Activated CD4-positive, alpha-beta T cell treated with anti-CD3 and anti-CD28 coated beads, Interleukin-2, amount 50 U/mL, for 48 hours (primary cell): Measurements from ENCODE around the gene BLOC1S4.
A peak's percentile ranks its signal among the peaks of the same experiment; 100 is the strongest.
"Not testable (repeated sequence)": the region's sequence is repeated elsewhere in the genome, so short reads cannot be mapped to it uniquely, and the experiment has no call there.

ENCODE experiments used
- DNase-seq, 2 experiments: peaks; one replicate each; pipeline ENCODE4 v3.0.0-alpha.2; 2020

The BLOC1S4 gene

DNA sequence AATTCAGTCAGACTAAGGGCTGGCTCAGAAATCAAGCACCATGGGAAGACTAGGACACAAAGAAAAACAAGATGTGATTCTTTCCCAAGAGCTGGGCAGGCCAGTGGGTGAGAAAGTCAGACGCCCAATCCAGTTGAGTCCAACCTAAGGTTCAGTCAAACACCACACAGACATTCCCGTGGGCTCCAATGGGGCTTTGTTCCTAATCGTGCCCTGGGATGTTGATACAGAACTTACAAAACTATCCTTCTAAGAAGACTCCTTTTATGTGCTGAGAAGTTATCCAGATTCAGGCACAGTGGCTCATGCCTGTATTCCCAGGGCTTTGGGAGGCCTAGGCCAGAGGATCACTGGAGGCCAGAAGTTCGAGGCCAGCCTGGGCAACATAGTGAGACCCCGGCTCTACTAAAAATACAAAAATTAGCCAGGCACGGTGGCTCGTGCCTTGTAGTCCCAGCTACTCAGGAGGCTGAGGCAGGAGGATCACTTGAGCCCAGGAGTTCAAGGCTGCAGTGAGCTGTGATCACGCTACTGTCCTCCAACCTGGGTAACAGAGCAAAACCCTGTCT, 3.7 kb downstream of the BLOC1S4 start:
- no peak for DNase-seq

DNA sequence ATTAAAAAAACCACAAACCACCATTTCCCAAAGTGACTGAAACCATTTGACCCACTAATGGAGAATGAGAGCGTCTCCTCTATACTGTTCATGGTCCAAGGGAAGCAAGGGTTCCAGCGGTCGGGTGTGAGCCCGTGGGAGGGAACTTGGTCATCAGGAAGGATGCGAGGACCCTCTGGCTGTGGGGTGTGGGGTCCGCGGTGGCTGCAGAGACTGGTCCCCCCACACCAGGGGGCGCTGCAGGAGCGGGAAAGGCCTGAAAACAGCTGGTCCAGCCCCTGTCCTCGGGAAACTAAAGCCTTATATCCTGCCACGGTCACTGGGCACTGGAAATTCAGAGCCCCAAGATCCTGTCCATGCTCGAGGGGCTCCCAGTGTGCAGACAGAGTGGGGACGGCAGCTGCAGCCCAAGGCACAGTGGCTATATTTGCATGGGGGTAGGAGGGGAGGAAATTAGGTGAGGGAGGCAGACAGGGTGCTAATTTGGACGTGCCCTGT, 4.3 kb downstream of the BLOC1S4 start:
- DNase-seq, result peak; percentile 87 to 89

DNA sequence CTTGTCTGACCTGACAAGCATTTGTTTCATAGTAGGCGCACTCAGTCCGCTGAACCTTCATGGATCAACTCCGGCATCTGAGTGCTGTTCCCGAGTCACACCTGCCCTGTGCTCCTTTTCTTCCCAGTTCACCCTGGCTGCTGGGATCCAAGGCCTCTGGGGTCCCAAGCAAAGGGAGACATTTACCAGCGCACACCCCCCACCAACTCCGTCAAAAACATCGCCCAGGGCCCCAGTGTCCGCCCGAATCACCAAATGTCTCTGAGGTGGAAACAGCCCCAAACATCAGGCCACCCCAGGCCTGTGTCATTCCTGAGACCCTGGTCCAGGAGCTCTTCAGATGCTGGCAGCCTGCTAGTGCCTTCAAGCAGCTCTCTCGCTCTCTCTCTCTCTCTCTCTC, 5.1 kb downstream of the BLOC1S4 start:
- DNase-seq, result no peak

DNA sequence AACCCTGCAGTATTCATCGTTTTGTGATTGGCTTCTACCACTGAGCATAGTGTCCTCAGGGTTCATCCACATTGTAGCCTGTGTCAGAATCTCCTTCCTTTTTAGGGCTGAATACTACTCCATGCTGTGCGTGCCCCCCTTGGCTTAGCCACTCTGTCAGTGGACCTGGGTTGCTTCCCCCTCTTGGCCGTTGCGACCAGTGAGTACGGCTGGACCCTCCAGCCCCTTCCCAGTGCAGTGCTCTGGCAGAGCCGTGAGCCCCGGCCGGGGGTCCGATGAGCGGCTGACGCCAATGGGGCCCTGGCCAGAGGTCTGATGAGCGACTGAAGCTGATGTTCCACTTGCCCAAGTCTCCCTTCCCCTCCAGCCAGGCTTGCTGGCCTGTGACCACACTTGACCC, 6.9 kb downstream of the BLOC1S4 start:
- no peak for DNase-seq

DNA sequence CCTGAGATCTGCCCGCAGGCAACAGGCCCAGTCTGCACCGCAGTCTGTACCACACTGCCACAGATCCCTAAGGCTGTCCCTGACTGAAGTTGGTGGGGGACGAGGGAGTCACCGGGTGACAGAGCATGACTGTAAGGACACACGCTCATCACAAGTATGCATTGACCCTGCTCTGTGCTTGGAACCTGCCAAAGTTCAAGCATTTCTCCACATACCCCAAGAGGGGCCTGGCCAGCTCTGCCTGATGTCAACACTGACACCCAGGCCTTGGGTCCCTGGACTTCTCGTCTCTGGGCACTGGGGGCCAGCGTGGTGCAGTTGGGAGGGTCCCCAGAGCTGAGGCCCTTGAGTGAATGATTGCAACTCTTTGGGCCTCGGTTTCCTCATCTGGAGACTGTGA, 7.9 kb downstream of the BLOC1S4 start:
- no peak for DNase-seq

DNA sequence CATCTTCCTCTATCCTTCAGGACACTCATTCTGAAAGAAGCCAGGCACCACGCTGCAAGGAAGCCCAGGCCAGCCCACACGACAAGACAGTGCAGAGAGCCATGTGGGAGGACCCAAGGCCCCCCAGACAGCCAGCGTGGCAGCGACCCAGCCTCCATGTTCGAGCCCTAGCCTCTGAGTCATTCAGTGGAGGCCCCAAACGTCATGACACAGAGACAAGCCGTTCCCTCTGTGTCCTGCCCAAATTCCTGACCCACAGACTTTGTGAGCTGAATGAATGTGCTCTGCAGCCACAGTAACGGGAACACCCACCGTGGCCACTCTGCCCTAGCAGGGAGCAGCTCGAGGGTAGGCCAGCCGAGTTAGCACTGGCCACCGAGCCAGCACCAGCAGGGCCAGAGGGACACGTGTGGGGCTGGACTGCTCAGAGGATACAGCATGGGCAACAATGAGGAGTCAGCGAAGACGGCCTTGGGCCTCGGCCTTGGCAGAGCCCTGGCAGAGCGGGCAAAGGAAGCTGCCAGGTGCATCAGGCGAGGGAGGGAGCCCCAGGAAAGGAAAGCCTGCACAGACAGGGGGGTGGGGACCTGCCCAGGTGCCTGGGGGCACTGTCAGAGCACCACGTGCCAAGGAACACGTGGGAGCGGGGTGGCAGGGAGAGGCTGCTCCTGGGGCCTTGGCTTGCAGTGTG, 8.6 kb downstream of the BLOC1S4 start:
- no peak for DNase-seq

DNA sequence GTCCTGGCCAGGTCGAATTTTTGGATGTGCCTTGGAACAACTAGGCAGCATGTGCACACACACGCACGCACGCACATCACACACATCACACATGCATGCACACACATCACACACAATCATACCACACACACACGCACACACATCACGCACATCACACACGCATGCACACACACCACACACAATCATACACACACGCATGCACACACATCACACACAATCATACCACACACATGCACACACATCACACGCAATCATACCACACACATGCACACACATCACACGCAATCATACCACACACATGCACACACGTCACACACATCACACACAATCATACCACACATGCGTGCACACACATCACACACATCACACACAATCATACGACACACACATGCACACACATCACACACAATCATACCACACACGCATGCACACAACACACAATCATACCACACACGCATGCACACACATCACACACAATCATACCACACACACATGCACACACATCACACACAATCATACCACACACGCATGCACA, 9.5 kb downstream of the BLOC1S4 start:
- DNase-seq, result not testable (repeated sequence)

DNA sequence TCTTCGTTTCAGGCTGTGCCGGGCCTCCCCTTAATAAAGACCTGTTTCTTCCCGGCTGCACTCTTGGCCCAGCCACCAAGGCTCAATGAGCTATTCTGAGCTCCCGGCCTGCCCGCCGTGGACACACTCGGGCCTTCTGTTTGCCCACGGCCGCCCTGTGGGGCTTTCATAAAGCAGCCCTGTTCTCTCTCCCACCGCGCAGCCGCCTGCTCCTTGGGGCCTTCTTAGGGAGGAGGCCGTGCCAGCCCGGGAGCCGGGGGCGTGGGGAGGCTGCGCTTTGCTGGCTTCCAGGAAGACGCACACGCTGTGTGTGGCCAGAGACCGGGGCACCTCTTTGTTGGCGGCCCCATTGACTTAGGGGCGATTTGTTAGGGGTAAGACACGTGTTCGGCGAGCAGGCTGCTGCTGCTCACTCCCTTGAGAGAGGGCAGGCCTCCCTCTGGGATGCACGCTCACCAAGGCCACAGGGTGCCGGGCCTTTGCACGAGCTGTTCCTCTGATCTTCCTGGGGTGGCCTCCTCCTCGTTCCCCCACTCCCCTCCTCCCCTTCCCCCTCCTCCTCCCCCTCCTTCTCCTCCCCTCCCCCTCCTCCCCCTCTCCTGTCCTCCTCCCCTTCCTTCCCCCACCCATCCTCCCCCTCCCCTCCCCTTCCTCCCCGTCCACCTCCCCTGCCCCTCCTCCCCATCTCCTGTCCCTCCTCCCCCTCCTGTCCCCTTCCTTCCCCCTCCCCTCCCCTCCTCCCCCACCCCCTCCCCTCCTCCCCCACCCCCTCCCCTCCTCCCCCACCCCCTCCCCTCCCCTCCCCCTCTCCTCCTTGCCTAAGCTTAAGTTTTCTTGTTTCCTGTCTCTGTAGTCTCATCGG, 11.3 kb downstream of the BLOC1S4 start:
- no peak for DNase-seq

DNA sequence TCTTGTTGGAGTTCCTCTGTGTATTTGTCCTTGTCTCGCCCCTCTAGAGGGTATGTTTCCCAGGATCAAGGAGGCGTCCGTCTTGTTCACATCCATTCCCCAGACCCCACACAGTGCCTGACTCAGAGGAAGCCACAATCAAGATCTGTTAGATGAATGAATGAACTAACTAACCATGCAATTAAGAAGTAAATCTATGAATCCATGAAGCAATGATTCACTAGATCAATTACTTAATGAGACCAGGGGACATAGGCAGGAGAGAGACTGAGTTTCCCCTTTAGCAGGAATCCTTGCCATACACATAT, 11.9 kb downstream of the BLOC1S4 start:
- no peak for DNase-seq

DNA sequence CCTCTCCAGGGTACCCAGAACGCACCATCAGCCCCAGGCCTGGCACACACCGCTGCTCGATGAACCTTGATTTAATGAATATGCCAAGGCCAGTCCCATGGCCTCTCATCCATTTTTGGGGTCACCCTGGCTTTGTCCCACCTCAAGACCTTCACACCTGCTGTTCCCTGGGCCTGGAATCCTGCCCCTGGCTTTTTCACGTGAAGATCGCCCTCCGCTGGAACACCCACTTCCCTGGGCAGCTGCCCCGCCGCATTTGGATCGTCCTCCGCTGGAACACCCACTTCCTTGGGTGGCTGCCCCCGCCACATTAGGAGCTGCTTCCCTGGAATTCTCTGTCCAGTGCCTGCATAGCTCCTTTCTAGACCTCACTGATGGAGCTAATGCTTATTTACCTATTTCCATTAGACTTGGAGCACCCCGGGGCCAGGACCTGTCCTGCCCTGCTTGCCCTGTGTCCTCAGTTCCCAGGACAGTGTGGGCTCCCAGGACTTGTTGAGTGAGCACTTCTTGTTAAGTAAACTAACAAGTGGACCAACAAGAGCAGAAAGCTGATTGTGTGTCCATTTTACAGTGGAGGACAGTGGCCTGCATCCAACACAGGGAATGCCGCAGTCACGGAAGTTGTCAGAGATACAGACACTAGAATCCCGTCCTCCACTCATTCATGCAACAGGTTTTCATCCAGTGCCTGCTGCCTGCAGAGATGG, 12.5 kb downstream of the BLOC1S4 start:
- DNase-seq, result no peak

DNA sequence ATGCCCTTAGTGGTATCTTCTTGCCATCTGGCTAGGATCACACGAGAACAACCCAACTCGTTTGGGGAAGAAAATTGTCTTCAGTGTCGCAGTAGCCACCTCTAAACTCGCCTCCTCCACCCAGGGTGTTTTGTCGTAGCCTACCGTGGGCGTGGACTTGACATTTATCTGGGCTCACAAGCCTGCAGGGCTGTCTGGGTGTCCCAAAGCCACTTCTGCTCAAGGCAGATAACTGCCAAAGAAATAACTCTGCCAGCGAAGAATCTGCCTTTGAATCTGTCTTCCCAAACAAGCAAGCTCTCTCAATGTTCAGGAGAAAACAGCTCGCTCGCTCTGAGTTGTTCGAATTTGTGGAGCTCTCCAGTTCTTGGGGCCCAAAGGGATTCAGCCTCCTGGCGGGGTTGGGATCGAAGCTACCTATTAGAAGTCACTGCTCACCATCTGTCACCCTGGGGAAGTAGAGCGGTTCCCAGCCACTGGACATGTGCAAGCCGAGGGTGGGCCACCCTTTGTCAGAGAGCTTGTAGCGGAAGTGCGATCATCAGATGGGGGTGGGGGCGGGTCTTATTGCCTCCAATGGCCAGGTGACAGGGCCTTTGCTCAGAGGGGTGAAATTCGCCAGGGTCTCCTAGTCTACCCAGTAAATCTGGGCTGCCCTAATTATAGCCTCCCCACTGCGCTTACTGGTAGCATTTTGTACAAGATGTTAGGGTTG, 14.8 kb downstream of the BLOC1S4 start:
- DNase-seq, result no peak

DNA sequence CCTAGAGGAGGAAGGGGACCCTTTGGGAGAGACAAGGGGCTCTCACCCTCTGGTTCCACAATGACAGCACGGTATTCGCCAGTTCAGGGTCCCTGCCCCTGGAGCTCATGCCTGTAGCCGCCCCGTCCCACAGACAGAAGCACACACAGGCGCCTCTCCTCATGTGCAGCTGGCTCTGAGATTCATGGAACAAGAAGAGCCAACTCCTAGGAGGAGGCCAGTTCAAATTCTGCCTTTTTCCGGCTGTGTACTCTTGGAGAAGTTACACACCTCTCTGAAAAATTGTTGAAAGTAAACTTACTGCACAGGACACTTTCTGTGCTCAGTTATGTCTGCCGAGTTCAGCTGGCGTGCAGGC, 15.3 kb downstream of the BLOC1S4 start:
- DNase-seq, result no peak

DNA sequence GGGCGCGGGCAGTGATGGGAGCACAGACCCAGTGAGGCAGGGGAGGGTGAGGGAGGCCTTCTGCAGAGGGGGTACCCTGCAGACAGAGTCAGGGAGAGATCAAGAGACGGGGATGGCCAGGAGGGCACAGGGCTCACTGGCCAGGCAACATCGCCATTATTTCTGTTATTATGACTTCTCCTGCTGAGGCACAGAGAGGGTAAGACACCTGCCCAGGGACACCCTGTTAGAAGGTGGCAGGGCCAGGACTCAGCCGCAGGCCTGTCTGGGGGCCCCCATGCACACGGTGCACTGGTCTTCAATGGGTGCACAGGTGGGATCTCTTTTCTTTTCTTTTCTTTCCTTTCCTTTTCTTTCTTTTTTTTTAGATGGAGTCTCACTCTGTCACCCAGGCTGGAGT, 15.8 kb downstream of the BLOC1S4 start:
- no peak for DNase-seq

DNA sequence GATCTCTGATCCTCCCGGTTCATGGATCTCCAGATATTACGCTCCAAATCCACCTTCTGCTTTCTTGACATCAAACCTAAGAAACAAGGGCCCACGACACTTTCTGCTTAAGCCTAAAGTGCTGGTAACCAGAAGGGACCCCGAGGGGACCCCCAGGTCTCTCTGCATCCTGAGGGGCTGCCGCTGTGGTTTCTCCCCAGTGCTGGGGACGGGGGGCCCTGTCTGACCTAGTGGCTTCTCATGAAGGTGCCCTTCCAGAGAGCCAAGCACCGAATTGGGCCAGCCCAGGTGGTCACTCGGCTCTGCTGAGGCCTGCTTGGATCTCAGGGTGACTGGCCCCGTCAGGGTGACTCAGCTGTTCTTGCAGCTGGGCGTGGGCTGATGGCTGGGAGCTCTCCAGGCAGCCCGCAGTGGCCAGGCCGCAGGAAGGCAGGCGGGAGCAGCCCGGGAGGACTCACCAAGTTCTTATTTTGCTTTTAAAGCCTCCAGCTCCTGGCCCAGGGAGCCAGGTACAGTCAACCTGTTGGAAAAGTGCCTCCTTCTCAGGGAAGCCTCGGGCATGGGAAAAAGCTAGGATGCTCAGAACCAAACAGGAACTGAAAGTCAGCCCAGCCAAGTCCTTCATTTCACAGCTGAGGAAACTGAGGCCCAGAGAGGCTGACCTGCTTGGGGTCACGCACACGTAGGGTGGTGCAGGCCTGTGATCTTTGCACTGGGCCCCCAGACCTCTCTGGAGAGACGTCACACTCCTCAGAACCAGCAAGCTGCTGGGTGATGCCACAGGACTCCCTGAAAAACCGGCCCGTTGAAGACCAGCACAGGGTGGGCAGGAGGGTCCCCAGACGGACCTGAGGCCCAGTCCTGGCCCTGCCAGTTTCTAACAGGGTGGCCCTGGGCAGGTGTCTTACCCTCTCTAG, 16.7 kb downstream of the BLOC1S4 start:
- DNase-seq, result no peak

DNA sequence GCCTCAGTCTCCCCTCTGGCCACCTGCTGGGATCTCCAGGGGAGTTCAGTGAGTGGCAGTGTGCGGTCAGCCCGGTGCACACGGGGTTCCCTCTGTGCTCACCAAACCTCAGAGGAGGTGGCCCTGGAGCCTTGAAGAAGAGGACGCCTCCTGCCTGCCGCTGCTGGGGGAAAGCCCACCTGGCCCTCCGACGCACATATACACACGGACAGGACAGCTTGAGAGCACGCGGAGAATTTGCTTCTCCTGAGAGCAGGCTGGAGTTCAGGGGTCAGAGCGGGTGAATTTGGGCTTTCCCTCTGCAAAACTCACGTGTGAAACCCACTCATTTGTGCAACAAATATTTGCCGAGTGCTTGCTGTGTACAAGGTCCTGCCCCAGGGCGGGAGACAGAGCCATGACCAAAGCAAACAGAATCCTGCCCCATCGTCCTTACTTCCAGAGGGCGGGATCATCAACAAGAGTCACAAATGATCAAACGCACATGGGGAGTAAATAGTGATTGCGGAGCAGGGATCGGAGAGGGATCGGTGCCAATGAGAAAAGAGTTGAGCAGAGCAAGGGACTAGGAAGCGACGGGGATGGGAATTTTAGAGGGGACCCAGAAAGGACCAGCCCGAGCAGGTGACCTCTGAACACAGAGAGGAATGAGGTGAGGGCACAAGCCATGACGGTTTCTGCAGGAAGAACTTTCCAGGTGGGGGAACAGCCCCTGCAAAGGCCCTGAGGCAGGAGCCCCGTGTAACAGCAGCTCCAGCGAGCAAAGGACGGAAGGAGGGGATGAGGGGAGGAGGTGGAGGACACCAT, 17.6 kb downstream of the BLOC1S4 start:
- DNase-seq, result no peak

DNA sequence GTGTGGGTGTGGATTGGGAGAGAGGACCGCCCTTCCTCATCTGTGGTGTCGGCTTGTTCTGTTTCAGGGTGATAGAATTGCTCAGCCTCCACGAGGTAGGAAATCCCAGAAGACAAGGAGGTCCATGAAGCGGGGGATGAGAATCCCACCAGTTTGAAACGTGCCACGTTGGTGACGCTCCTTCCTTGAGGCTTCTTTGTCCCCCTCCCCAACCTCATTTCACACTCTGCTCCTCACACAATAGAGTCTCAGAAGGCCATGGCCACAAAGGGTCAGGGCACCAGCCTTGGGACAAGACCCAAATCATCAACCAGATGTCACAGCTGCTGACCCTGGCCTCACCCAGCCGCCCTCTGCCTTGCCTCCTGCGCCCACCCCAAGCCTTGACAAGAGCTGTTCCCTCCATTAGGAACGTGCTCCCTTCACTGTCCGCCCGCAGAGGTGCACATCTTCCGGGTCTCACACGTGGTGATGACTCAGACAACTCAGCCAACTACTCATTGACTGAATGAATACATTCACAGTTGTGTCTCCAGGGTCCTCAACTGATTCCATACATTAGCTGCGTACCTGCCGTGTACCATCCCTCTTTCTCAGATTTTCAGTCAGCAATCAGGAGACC, 18.3 kb downstream of the BLOC1S4 start:
- DNase-seq, result no peak

DNA sequence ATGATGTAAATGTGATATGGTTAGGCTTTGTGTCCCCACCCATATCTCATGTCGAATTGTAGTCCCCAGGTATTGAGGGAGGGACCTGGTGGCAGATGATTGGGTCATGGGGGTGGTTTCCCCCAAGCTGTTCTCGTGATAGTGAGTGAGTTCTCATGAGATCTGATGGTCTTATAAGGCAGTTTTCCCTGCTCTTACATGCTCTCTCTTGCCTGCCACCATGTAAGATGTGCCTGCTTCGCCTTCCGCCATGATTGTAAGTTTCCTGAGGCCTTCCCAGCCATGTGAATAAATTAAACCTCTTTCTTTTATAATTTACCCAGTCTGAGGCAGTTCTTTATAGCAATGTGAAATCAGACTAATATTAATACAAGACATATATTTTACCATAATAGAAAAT, 23.9 kb downstream of the BLOC1S4 start:
- no peak for DNase-seq

DNA sequence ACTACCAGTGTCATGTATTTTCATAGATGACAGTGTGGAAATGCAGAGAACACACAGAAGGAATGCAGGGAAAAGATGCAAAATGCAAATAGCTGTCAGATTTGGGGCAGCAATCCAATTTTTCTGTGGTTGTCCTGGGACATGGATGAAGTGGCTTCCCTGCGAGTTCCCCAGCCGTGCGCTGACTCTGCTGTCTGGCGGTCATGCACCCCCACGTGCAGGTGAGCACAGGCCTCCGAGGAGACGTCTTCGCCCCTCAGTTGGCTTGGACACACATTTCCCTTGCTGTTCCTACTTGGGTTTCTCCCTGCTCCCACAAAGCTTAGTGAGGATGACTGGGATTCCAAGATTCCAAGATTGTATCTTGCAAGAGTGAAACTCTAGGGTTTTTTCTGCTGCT, 24.4 kb downstream of the BLOC1S4 start:
- DNase-seq, result no peak

DNA sequence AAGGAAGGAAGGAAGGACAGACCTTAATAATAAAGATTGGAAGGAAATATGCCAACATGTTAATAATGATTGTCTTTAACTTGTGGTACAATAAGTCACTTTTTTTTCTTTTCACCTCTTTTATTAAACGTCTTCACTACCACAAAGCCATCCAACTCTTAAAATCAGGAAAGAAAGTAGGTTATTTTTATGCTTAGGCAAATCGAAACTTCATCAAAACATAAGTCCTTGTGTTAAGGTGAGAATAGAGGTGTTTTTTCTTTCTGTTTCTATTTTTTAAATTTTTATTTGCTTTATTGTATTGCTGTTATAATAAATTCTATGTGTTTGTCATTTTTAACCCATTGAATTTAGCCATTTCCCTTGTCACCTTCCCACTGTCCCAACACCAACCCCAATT, 26.5 kb downstream of the BLOC1S4 start:
- no peak for DNase-seq

DNA sequence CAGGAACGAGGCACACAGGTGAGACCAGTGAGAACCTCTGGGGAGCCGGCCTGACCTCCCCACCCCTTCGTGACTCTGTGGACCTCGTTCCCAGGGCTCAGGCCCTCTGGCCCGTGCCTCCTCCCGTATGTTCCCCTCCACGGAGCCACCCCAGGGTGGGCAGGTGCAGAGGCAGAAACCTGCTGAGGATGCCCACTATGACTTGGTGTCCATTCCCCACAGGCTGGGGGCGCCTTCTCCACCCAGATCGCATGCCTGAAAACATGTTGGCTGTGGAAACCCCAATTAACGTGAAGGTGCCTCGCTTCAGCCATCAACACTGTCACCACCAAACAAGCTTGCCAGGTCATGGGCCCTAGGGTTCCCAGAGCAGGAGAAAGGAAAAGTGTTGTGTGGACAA, 27.0 kb downstream of the BLOC1S4 start:
- no peak for DNase-seq
